ACC112 (cell line): ENCODE data around the gene CAPN7.

Experiments used
- H2AFZ ChIP-seq: fragments of 200-600 bp; sonication (generic); one replicate; pipeline ENCODE4 v1.6.0; 2017; ENCODE audit warnings: antibody characterized with exemption, low read length; ENCODE audit not compliant: unreplicated experiment
- H3K27ac ChIP-seq: fragments of 200-600 bp; sonication (generic); 2 replicates; pipeline ENCODE4 v1.5.1; 2014; ENCODE audit warnings: low read depth, mild to moderate bottlenecking, antibody characterized with exemption, low read length, moderate library complexity
- H3K27me3 ChIP-seq: fragments of 200-600 bp; sonication (generic); 2 replicates; pipeline ENCODE4 v1.6.1; 2014; ENCODE audit warnings: mild to moderate bottlenecking, antibody characterized with exemption, low read length, moderate library complexity, mixed read lengths; ENCODE audit not compliant: insufficient read depth
- H3K36me3 ChIP-seq: fragments of 200-600 bp; sonication (generic); 2 replicates; pipeline ENCODE4 v1.6.1; 2016; ENCODE audit warnings: mild to moderate bottlenecking, antibody characterized with exemption, low read length, moderate library complexity, mixed read lengths; ENCODE audit not compliant: insufficient read depth
- H3K4me1 ChIP-seq: fragments of 200-600 bp; sonication (generic); one replicate; pipeline ENCODE4 v1.6.1; 2016; ENCODE audit warnings: low read length, mixed read lengths; ENCODE audit not compliant: insufficient read depth, unreplicated experiment, control insufficient read depth
- H3K4me3 ChIP-seq: fragments of 200-600 bp; sonication (generic); 2 replicates; pipeline ENCODE4 v1.5.1; 2014; ENCODE audit warnings: mild to moderate bottlenecking, low read depth, low read length
- H3K79me2 ChIP-seq: fragments of 200-600 bp; sonication (generic); one replicate; pipeline ENCODE4 v1.6.0; 2016; ENCODE audit warnings: low read length; ENCODE audit not compliant: control insufficient read depth, unreplicated experiment, insufficient read depth

CAPN7 gene

GRCh38 chr3:15246186-15246585, 40.1 kb downstream of the CAPN7 start:
- no peaks in the 10 kb centered on the region for H3K79me2 ChIP-seq
- H2AFZ ChIP-seq: no peak overlapping the region
- H3K27ac ChIP-seq: no peak overlapping the region
- no peak overlapping the region for H3K4me3 ChIP-seq
- H3K36me3 ChIP-seq: peaks cover 26% of the 10 kb centered on the region
- H3K4me1 ChIP-seq: no peaks in the 10 kb centered on the region
- H3K27me3 ChIP-seq: no peaks in the 10 kb centered on the region

DNA sequence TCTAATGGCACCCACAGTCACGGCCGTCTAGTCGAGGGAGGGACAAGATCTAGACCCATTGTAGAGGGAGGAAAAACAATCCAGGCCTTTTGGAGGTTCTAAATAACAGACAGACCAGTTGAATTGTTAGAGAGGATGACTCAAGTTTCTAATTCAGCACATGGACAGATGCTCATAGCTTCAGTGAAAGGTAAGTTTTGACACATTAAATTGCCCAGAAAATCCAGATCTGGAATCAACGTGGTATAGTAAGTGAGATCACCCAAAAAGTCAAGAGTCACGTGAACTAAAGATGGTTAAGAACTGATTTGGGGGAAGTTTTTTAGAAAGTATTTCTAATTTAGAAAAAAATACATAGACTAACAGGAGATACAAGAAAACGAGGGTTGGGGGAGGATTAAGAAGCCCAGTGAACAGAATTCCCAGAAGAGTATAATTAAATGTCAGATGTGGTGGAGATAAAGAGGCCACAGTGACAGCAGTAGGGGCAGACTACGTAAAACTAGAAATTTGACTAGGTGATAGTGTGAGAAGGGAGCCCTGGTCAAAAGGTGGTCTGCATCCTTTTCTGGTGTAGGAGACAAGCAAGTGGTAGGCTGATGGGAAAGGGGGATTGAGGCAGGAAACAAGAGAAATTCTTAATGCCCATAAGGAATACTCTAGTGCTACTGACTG, 47.1 kb downstream of the CAPN7 start:
- no peak overlapping the region for H3K27ac ChIP-seq

DNA sequence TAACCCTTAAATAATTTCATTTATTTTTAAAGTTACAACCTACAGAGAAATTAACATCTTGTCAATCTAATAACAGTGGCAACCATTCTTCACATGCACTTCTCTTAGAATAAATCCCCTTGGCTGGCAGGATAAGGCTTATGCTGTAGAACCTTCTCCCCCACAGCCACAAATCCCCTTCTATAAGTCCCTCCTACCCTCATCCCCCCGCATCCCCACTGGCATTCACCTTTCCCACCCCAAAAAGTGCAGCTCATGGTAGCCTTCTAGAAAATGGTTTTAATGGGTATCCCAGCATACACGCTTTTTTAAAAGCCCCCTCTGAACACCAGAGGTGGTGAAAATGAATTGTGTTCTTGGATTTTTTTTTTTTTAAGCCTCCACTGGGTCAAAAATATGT, 49.2 kb downstream of the CAPN7 start:
- H3K27me3 ChIP-seq: no peaks in the 10 kb centered on the region
- H3K36me3 ChIP-seq: peaks cover 42% of the 10 kb centered on the region
- no peaks in the 10 kb centered on the region for H3K4me1 ChIP-seq
- no peak overlapping the region for H2AFZ ChIP-seq
- H3K79me2 ChIP-seq: no peaks in the 10 kb centered on the region
- no peak overlapping the region for H3K4me3 ChIP-seq
- H3K27ac ChIP-seq: no peak overlapping the region

More for the DNA sequence above, 47.1 kb downstream of the CAPN7 start:
- peaks cover 33% of the 10 kb centered on the region for H3K36me3 ChIP-seq
- H3K27me3 ChIP-seq: no peaks in the 10 kb centered on the region
- no peak overlapping the region for H2AFZ ChIP-seq
- H3K4me1 ChIP-seq: no peaks in the 10 kb centered on the region
- no peak overlapping the region for H3K4me3 ChIP-seq
- H3K79me2 ChIP-seq: no peaks in the 10 kb centered on the region

DNA sequence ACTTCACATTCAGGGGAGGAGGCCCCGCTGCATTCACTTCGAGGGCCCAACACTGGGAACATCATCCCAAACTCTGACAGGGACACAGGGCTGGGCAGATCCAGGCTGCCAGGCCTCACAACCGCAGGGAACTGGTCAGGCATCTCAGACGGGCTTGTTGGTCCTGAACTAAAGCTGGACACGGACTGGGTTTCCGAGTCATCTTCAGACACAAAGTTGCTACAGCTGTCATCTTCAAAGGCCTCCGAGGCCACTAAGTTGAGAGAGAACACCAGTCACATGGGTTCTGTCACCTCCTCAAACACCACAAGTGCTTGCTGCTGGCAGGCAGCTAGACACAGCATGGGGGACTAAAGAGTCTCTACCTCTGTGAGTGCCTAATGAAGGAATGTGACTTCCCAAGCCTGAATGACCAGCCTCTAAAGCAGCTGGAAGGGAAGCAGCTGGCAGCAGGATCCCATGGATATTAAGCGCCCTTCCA, 50.9 kb downstream of the CAPN7 start:
- peaks cover 32% of the 10 kb centered on the region; the same call in 1 of the 2 replicates for H3K36me3 ChIP-seq
- no peaks in the 10 kb centered on the region for H3K4me1 ChIP-seq
- H2AFZ ChIP-seq: no peak overlapping the region
- H3K27ac ChIP-seq: no peak overlapping the region
- H3K79me2 ChIP-seq: no peaks in the 10 kb centered on the region
- no peak overlapping the region for H3K4me3 ChIP-seq
- no peaks in the 10 kb centered on the region for H3K27me3 ChIP-seq

GRCh38 chr3:15258720-15259119, 52.7 kb downstream of the CAPN7 start:
- H3K36me3 ChIP-seq: peaks cover 26% of the 10 kb centered on the region; the same call in 1 of the 2 replicates
- no peaks in the 10 kb centered on the region for H3K79me2 ChIP-seq
- H3K27ac ChIP-seq: no peak overlapping the region
- no peak overlapping the region for H3K4me3 ChIP-seq
- H2AFZ ChIP-seq: no peak overlapping the region
- no peaks in the 10 kb centered on the region for H3K27me3 ChIP-seq
- H3K4me1 ChIP-seq: no peaks in the 10 kb centered on the region

DNA sequence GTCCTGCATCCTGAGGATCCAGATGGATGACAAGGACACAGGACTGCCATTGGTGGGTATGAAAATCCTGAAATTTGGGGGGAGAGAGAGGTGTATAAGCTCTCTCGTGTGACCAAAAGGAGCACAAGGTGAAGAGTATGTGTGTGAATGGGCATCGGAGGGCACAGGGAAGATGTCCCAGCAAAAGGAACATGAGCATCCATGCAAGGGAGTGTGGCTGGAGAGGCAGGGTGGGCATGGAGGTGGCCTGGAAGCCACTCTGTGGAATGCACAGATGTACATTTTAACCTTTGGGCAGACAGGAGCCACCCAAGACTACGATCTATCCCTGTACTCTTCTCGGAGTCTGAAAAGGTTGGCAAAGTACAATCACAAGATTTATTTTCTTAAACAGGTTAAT, 54.5 kb downstream of the CAPN7 start:
- Histone ChIP-seq H3K27me3 (no peaks in the 10 kb centered on the region), H3K4me1 (no peaks in the 10 kb centered on the region), H3K79me2 (no peaks in the 10 kb centered on the region), H3K4me3 (no peak overlapping the region), H2AFZ (no peak overlapping the region), H3K27ac (no peak overlapping the region), H3K36me3 (peaks cover 26% of the 10 kb centered on the region; the same call in 1 of the 2 replicates)

DNA sequence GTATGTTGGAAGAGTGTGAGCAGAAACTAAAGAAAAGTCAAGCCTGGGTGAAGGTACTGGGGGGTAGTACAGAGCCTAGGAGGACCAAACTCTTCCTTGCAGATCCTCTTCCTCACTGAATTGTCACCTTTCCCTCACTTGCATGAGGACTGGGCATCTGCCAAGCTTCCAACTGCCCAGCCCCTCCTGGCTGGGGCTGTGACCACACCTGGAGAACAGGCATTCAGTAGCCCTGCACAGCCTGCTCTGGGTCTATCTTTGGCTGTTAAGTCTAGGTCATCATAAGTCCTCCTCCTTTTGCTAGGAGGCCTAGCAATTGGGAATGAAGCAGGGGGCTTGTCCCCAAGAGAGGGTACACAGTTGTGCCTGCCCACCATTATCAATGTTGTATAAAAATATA, 55.2 kb downstream of the CAPN7 start:
- Histone ChIP-seq H3K36me3 (peaks cover 25% of the 10 kb centered on the region; the same call in 1 of the 2 replicates), H2AFZ (no peak overlapping the region), H3K4me3 (no peak overlapping the region), H3K4me1 (no peaks in the 10 kb centered on the region), H3K27ac (no peak overlapping the region), H3K79me2 (no peaks in the 10 kb centered on the region), H3K27me3 (no peaks in the 10 kb centered on the region)

DNA sequence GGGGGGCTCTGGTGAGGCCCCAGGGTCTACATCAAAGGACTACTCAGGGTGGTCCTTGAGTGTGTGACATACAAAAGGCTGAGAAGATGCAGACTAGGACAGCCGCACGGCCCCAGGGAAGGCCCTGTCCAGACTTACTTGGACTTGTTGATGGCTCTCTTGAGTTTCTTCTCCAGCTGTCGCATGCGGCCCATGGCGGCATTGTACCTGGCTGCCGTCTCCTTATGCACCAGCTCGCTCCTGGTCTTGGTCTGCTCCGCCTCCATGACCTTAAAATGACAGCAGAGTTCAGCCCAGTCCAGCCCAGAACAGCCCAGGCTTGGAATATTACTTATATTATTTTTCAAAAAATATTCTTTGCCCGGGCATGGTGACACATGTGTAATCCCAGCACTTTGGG, 56.0 kb downstream of the CAPN7 start:
- no peaks in the 10 kb centered on the region for H3K4me1 ChIP-seq
- peaks cover 21% of the 10 kb centered on the region; the same call in 1 of the 2 replicates for H3K36me3 ChIP-seq
- H2AFZ ChIP-seq: no peak overlapping the region
- no peak overlapping the region for H3K27ac ChIP-seq
- H3K79me2 ChIP-seq: no peaks in the 10 kb centered on the region
- no peak overlapping the region for H3K4me3 ChIP-seq
- no peaks in the 10 kb centered on the region for H3K27me3 ChIP-seq

- Histone ChIP-seq H3K4me3 (no peak overlapping the region), H2AFZ (no peak overlapping the region), H3K36me3 (peaks cover 15% of the 10 kb centered on the region; the same call in 1 of the 2 replicates), H3K27ac (no peak overlapping the region), H3K79me2 (no peaks in the 10 kb centered on the region), H3K27me3 (no peaks in the 10 kb centered on the region), H3K4me1 (peaks cover 1% of the 10 kb centered on the region)
Measured at GRCh38 chr3:15263120-15263519, 57.1 kb downstream of the CAPN7 start.

- H3K4me1 ChIP-seq: peaks cover 9% of the 10 kb centered on the region
- no peaks in the 10 kb centered on the region for H3K79me2 ChIP-seq
- H3K36me3 ChIP-seq: 0 out of 2 replicates have a peak, but pooled peaks cover 8% of the 10 kb centered on the region
- no peak overlapping the region for H3K4me3 ChIP-seq
- no peak overlapping the region for H2AFZ ChIP-seq
- no peak overlapping the region for H3K27ac ChIP-seq
- H3K27me3 ChIP-seq: no peaks in the 10 kb centered on the region
Measured at GRCh38 chr3:15263926-15264325, 57.9 kb downstream of the CAPN7 start.

DNA sequence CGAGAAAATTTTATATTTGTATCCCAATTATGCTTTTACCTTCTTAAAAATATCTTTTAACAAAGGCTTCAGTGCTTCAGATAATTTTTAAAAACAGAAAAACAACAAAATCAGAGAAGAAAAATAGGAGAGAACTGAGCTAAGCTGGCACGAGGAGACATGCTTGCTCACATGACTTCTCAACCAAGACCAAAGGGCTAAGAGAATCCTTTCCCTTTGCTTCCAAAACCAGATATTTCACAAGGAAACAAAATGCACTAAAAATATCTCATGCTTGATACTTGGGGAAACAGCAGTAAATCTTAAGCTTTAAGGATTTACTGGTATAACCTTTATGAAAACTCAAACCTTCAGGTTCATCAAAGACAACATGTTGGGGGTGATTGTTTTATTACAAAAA, 58.4 kb downstream of the CAPN7 start:
- H3K27ac ChIP-seq: no peak overlapping the region
- H2AFZ ChIP-seq: no peak overlapping the region
- H3K36me3 ChIP-seq: 0 out of 2 replicates have a peak, but pooled peaks cover 8% of the 10 kb centered on the region
- no peaks in the 10 kb centered on the region for H3K27me3 ChIP-seq
- H3K4me3 ChIP-seq: no peak overlapping the region
- H3K4me1 ChIP-seq: peaks cover 14% of the 10 kb centered on the region
- no peaks in the 10 kb centered on the region for H3K79me2 ChIP-seq
